HG03439 (cell line): Measurements from ENCODE around the gene PCIF1.

Source experiments
- ATAC-seq: cut with Tn5 transposase; IDR thresholded peaks from one replicate; pipeline ENCODE4 v1.9.1; 2021; ENCODE audit warnings: mild to moderate bottlenecking, moderate library complexity; ENCODE audit not compliant: unreplicated experiment

Gene PCIF1

DNA sequence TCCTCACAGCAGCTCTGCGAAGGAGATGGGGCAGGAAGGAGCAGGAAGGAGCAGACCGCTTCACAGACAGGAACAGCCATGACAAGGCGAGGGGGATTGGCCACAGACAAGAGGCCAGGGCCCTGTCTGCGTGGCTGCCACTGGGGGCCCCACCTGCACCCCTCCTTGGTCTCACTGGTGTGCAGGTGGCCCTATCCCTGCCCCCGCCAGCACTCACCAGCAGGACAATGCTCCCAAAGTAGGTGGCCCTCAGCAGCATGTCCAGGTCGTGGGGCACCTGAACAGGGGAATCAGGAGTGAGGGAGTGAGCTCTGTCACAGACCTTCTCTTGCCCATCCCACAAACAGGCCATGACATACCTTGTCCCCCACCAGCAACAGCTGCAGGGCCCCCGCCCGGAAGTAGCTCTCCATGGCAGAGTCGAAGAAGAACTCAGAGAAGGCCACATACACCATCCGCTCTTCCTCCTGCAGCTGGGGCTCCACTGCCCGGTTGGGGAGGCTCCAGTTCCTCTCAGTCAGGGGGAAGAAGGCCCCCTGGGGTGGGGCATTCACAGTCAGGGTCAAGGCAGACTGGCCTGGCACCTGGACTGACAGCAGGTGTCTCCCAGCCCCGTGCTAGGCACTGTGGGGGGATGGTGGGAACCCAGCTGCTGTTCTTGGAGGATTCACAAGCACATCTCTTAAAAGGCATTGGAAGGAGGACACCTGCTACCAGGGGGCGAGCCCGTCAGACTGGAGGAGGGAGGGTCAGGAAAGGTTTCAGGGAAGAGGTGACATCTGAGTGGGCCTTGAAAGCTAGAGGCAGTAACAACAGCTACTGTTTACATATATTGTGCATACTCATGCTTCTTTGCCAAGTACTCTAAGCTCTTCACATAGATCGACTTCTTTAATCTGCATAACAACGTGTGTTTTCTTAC is 29.6 kb upstream of the PCIF1 start:
- no peak for ATAC-seq

- no peak for ATAC-seq
Observed at GRCh38 chr20:45905505-45906079, 28.9 kb upstream of the PCIF1 start.

- ATAC-seq, result no peak
Observed at GRCh38 chr20:45907219-45907948, 27.1 kb upstream of the PCIF1 start.

GRCh38 chr20:45908084-45908483 is 26.4 kb upstream of the PCIF1 start:
- ATAC-seq, result no peak

DNA sequence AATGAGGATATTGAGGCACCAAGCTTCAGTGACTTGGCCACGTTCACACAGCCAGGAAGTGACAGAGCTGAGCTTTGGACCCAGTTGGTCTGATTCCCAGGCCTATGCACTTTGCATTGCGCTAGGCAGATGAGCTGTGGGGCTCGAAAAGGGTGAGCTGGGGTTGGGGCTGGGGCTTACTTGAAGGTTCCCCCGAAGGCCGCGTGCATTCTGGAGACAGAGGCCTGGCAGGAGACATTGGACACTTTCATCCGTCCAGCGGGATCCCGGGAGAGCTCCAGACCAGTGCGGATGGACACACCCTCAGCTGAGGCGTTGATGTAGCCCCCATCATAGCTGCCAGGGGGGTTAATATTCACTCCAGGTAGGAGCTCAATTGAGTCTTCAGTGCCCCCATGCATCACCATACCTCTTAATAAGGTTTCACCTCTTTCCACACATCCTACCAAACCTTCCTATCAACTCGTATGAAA is 25.1 kb upstream of the PCIF1 start:
- ATAC-seq, result no peak

GRCh38 chr20:45909817-45910669 is 24.4 kb upstream of the PCIF1 start:
- ATAC-seq, result no peak

DNA sequence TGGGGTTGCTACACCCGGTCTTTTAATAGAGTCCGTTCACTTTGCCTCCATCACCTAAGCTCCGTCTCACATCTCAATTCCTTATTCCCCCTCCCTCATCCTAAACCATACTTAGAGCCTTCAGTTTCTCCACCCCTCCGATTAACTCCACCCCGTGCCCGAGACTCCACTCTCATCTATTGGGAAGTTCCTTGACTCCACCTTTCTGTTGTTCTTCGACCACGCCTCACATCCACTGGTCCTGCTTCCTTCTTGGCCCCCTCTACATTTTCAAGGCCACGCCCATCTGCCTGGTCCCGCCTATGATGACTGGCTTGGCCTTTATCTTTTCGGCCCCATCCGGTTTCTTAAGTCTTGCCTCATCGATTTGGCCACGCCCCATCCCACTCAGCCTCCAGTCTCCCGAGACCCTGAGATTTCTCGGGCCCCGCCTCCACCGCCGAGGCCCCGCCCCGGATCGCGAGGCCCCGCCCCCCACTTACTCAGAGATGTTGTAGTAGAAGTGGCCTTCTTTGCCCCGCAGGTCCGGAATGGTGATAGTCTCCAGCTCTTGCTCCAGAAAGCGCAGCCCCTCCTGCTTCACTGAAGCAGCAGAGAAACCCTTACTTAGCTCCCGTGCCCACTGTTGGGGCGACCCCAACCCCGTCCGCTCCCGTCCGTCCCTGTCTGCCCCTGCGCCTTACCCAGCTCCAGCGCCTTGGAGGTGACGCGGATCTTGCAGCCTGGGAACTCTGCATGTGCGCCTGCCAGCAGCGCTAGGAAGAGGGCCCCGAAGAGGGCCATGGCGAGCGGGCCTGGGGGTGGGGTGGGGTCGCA is 23.6 kb upstream of the PCIF1 start:
- ATAC-seq, result peak; percentile 80

GRCh38 chr20:45911486-45912343 is 22.8 kb upstream of the PCIF1 start, which contains the start of gene PLTP:
PLTP (minus strand) TSS chr20:45912155; CDS start chr20:45911452, 703 bp downstream.
- ATAC-seq, result no peak

GRCh38 chr20:45912344-45912682 is 22.2 kb upstream of the PCIF1 start:
- ATAC-seq, result no peak

GRCh38 chr20:45913116-45913515 is 21.4 kb upstream of the PCIF1 start:
- ATAC-seq, result no peak

GRCh38 chr20:45917790-45918141 is 16.7 kb upstream of the PCIF1 start:
- no peak for ATAC-seq

DNA sequence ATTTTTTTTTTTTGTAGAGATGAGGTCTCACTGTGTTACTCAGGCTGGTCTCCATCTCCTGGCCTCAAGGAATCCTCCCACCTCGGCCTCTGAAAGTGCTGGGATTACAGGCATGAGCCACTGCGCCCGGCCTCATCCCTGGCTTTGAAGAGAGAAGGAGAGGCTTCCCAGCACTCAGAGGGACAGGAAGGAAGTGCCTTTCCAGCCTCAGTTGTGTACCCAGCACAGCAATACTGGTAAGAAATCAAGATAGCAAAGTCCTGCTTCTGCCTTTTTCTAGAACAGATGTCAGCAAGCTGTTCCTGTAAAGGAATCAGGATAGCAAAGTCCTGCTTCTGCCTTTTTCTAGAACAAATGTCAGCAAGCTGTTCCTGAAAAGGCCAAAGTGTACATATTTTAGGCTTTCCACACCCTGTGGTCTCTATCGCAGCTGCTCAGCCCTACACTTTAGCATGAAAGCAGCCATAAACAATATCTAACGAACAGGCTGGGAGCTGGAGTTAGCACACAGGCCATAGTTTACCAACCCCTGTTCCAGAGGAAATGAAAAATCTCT is 16.2 kb upstream of the PCIF1 start:
- no peak for ATAC-seq

GRCh38 chr20:45918779-45919537 is 15.5 kb upstream of the PCIF1 start:
- ATAC-seq, result no peak

- ATAC-seq, result no peak
Observed at GRCh38 chr20:45919542-45920399, 14.7 kb upstream of the PCIF1 start.

GRCh38 chr20:45920462-45921336 is 13.8 kb upstream of the PCIF1 start:
- ATAC-seq, result no peak
